ENCODE data around the gene HS6ST1. TPM values are rescaled to one million over a fixed set of nuclear protein-coding genes. Genes with fewer than 3 reads are reported as not detected.
"Not testable (repeated sequence)": the region's sequence is repeated elsewhere in the genome, so short reads cannot be mapped to it uniquely, and the experiment has no call there.

The HS6ST1 gene
- total RNA-seq, 2 donors from 2014 or later = 21.8 to 32.4 TPM

DNA sequence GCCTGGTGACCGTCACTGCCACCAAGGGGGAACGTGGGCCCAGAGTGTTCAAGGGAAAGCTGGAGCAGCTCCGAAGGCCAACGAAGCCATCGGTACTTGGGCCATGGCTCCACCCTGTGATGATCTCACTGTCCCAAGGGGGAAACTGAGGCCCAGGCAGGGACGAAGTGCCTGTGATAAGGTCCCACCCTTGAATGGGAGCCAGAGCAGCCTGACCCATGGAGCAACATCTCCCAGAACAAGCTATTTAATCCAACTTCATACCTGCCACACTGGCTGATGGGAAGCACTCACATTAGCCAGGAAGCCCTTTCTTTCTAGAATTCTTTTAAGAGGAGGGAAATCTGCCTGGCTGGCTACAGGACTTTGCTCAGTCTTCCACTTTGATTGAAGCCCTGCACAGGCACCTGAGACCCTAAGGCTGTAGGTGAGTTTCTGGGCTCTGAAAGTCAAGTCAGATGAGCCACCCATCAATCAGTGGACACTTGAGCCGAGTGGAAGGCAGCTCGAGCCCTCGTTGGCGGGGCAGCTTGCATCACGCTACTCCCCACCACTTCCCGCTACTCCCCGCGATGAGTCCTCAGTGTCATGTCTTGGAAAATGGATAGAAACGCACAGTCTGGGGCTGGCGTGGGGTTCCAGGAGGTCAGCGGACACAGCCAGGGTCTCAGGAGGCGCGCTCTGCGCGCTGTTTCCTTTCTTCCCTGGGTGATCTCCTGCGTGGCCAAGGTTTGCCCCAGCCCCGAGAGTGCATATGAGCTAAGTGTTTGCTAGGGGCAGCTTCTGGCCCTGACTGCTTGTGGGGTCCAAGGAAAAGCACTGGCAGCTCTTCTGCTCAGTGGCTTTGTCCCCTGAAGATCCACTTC is 2.5 kb upstream of the HS6ST1 start:
- no peak for DNase-seq (ENCODE audit: low spot score)
- no peak for TF ChIP-seq CTCF (IDR thresholded peaks at IDR 0.05)
- H3K4me3 ChIP-seq = peak overlapping the region; percentile 81
- no peaks in the 10 kb centered on the region for H3K27me3 ChIP-seq (replicated peaks; ENCODE audit: insufficient read depth)
- H3K27ac ChIP-seq = peak overlapping the region in 1 of 2 donors; percentile 73
- ATAC-seq (ENCODE audit: insufficient number of reproducible peaks, low FRiP score, low read depth) = no peak
- peaks cover 9 to 49% of the 10 kb centered on the region in 2 donors for H3K4me1 ChIP-seq (ENCODE audit: control insufficient read depth in 1 of 2, low read depth in 2 of 2)
- no peaks in the 10 kb centered on the region for H3K36me3 ChIP-seq
- no peaks in the 10 kb centered on the region for H3K9me3 ChIP-seq

- no peak overlapping the region for H3K27ac ChIP-seq
- DNase-seq (ENCODE audit: low spot score) (no peak), ATAC-seq (ENCODE audit: insufficient number of reproducible peaks, low FRiP score, low read depth) (no peak)
- TF ChIP-seq CTCF (IDR thresholded peaks at IDR 0.05) = no peak
- peaks cover 10 to 49% of the 10 kb centered on the region in 2 donors for H3K4me1 ChIP-seq (ENCODE audit: control insufficient read depth in 1 of 2, low read depth in 2 of 2)
- H3K27me3 ChIP-seq (replicated peaks; ENCODE audit: insufficient read depth) = no peaks in the 10 kb centered on the region
- H3K4me3 ChIP-seq = no peak overlapping the region
- no peaks in the 10 kb centered on the region for H3K36me3 ChIP-seq
- H3K9me3 ChIP-seq = no peaks in the 10 kb centered on the region
Measured at GRCh38 chr2:128320192-128320905, 1.7 kb upstream of the HS6ST1 start.

- Histone ChIP-seq H3K4me3 (peak overlapping the region; percentile 82), H3K27me3 (replicated peaks; ENCODE audit: insufficient read depth) (no peaks in the 10 kb centered on the region), H3K9me3 (no peaks in the 10 kb centered on the region), H3K27ac (no peak overlapping the region), H3K4me1 (ENCODE audit: control insufficient read depth in 1 of 2, low read depth in 2 of 2) (peaks cover 8 to 47% of the 10 kb centered on the region in 2 donors), H3K36me3 (no peaks in the 10 kb centered on the region)
- no peak for DNase-seq (ENCODE audit: low spot score)
- no peak for ATAC-seq (ENCODE audit: insufficient number of reproducible peaks, low FRiP score, low read depth)
- no peak for TF ChIP-seq CTCF (IDR thresholded peaks at IDR 0.05)
Measured at GRCh38 chr2:128319631-128320191, 1.0 kb upstream of the HS6ST1 start.

- not testable (repeated sequence) for H3K27me3 ChIP-seq (replicated peaks; ENCODE audit: insufficient read depth); DNase-seq (ENCODE audit: low spot score); ATAC-seq (ENCODE audit: insufficient number of reproducible peaks, low FRiP score, low read depth); H3K9me3 ChIP-seq; H3K36me3 ChIP-seq; H3K27ac ChIP-seq
- Histone ChIP-seq H3K4me3 (peak overlapping the region; percentile 71), H3K4me1 (ENCODE audit: control insufficient read depth in 1 of 2, low read depth in 2 of 2) (peaks cover 8 to 57% of the 10 kb centered on the region in 2 donors)
Measured at GRCh38 chr2:128318245-128318644, 423 bp downstream of the HS6ST1 start.

GRCh38 chr2:128317899-128318225 is 806 bp downstream of the HS6ST1 start:
- Histone ChIP-seq H3K4me3 (peak overlapping the region; percentile 71), H3K4me1 (ENCODE audit: control insufficient read depth in 1 of 2, low read depth in 2 of 2) (peaks cover 8 to 55% of the 10 kb centered on the region in 2 donors)
- not testable (repeated sequence) for H3K27ac ChIP-seq; H3K9me3 ChIP-seq; DNase-seq (ENCODE audit: low spot score); H3K36me3 ChIP-seq; ATAC-seq (ENCODE audit: insufficient number of reproducible peaks, low FRiP score, low read depth); H3K27me3 ChIP-seq (replicated peaks; ENCODE audit: insufficient read depth)
